Progenitor cell of endocrine pancreas (in vitro differentiated cells): Measurements from ENCODE around the gene JPT1. TPM values are rescaled to one million over a fixed set of nuclear protein-coding genes. Genes with fewer than 3 reads are reported as not detected.
A peak's percentile ranks its signal among the peaks of the same experiment; 100 is the strongest.

Experiments
- DNase-seq: peaks from one replicate; pipeline ENCODE4 v3.0.0; 2021; ENCODE audit warnings: low spot score; ENCODE audit not compliant: unreplicated experiment
- H3K27ac Mint-ChIP-seq: 2 replicates; pipeline ENCODE4 v1.8.0; 2021; ENCODE audit warnings: mild to moderate bottlenecking, moderate library complexity, mixed read lengths
- H3K27me3 Mint-ChIP-seq: 2 replicates; pipeline ENCODE4 v1.8.0; 2021; ENCODE audit warnings: mixed read lengths
- H3K36me3 Mint-ChIP-seq: 2 replicates; pipeline ENCODE4 v1.8.0; 2022; ENCODE audit warnings: mixed read lengths; ENCODE audit not compliant: insufficient read depth
- H3K4me1 Mint-ChIP-seq: 2 replicates; pipeline ENCODE4 v1.8.0; 2021; ENCODE audit warnings: low read depth, mixed read lengths
- H3K4me3 Mint-ChIP-seq: 2 replicates; pipeline ENCODE4 v1.8.0; 2021; ENCODE audit warnings: low read depth, mild to moderate bottlenecking, moderate library complexity, mixed read lengths
- H3K9me3 Mint-ChIP-seq: 2 replicates; pipeline ENCODE4 v1.8.0; 2021; ENCODE audit warnings: low read depth, mixed read lengths
- CTCF ChIP-seq: fragments of 200-600 bp; sonication (generic); IDR thresholded peaks from one replicate; pipeline ENCODE4 v1.5.0; 2021; ENCODE audit warnings: antibody characterized with exemption, mild to moderate bottlenecking; ENCODE audit not compliant: unreplicated experiment
- total RNA-seq: library from RNA; stranded (reverse); gene quantifications from 2 replicates; pipeline ENCODE4 v1.2.1, GENCODE V29; 2021

Gene JPT1
- total RNA-seq, 1 donor from 2014 or later: 202 TPM

GRCh38 chr17:75105126-75106080 lies 48.9 kb downstream of the JPT1 start:
- peaks cover 5% of the 10 kb centered on the region for H3K4me1 Mint-ChIP-seq
- peaks cover 9% of the 10 kb centered on the region for H3K27me3 Mint-ChIP-seq
- H3K36me3 Mint-ChIP-seq: peaks cover 4% of the 10 kb centered on the region
- DNase-seq: peak; percentile 48
- H3K9me3 Mint-ChIP-seq: no peaks in the 10 kb centered on the region
- peak; percentile 73 for TF ChIP-seq CTCF
- H3K4me3 Mint-ChIP-seq: no peak overlapping the region
- no peak overlapping the region for H3K27ac Mint-ChIP-seq

GRCh38 chr17:75103601-75104554 lies 50.4 kb downstream of the JPT1 start:
- Mint-ChIP-seq H3K36me3 (peaks cover 5% of the 10 kb centered on the region), H3K27ac (no peak overlapping the region), H3K4me1 (peaks cover 2% of the 10 kb centered on the region), H3K9me3 (no peaks in the 10 kb centered on the region), H3K4me3 (no peak overlapping the region), H3K27me3 (peaks cover 9% of the 10 kb centered on the region)
- no peak for DNase-seq
- no peak for TF ChIP-seq CTCF

GRCh38 chr17:75102385-75102821 lies 51.9 kb downstream of the JPT1 start:
- Mint-ChIP-seq H3K9me3 (no peaks in the 10 kb centered on the region), H3K36me3 (peaks cover 6% of the 10 kb centered on the region), H3K4me1 (no peaks in the 10 kb centered on the region), H3K27ac (peak overlapping the region; percentile 83), H3K4me3 (no peak overlapping the region), H3K27me3 (peaks cover 4% of the 10 kb centered on the region)
- no peak for TF ChIP-seq CTCF
- no peak for DNase-seq

- no peak for TF ChIP-seq CTCF
- Mint-ChIP-seq H3K27me3 (no peaks in the 10 kb centered on the region), H3K27ac (no peak overlapping the region), H3K4me3 (no peak overlapping the region), H3K9me3 (no peaks in the 10 kb centered on the region), H3K4me1 (peaks cover 1% of the 10 kb centered on the region), H3K36me3 (peaks cover 4% of the 10 kb centered on the region)
- DNase-seq: no peak
Observed at GRCh38 chr17:75099881-75100595, 54.3 kb downstream of the JPT1 start.

GRCh38 chr17:75098861-75099260 lies 55.5 kb downstream of the JPT1 start:
- Mint-ChIP-seq H3K36me3 (peaks cover 4% of the 10 kb centered on the region), H3K9me3 (no peaks in the 10 kb centered on the region), H3K27me3 (no peaks in the 10 kb centered on the region), H3K27ac (no peak overlapping the region), H3K4me3 (no peak overlapping the region), H3K4me1 (peaks cover 1% of the 10 kb centered on the region)
- DNase-seq: no peak
- TF ChIP-seq CTCF: no peak
